SIG-M5 treated with dmso at 0.1 percent for 504 hours (cell line): ENCODE measurements around the gene CATSPER3.

ENCODE experiments used
- DNase-seq: peaks from one replicate; lab custom pipeline; 2025; ENCODE audit not compliant: unreplicated experiment; lab: John Stamatoyannopoulos, UW

CATSPER3 gene

GRCh38 chr5:135009736-135010501 lies 42.2 kb downstream of the CATSPER3 start:
- DNase-seq, result no peak

DNA sequence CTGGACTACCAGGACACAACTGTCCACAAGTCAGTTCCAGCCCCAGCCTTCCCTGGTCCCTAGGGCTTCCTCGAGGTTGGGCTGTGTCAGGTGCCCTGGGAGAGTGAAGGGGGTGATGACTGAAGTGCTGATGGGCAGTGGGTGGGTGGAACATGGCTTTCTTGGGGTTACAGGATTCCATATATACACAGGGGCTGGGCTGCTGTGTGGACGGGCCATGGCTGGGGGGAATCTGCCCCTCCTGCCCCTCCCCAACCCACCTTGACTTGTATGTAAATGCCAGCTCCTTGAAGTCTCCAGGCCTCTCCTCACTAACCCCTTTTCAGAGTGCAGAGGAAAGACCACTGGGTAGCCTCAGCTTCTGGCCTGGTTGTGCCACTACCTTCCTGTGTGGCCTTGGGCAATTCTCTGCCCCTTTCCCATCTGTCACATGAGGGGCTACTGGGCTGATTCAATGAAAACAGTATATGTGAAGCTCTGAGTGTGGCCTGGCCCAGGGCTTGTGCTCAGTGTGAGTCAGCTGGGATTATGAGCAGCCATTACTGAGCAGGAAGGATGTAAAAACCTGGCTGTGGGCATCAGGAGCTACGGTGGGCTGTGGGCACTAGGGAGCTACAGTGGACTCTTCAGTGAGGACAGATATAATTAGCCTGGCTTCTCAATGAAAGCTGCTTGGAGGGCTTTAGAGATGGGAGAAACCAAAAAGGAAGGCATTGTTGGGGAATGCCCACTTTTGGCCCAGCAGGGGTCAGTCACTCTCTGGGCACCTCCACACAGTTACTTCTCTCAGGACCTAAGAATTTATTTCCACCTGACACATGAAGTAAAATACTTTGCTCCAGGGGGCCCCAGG lies 43.0 kb downstream of the CATSPER3 start:
- DNase-seq, result no peak

DNA sequence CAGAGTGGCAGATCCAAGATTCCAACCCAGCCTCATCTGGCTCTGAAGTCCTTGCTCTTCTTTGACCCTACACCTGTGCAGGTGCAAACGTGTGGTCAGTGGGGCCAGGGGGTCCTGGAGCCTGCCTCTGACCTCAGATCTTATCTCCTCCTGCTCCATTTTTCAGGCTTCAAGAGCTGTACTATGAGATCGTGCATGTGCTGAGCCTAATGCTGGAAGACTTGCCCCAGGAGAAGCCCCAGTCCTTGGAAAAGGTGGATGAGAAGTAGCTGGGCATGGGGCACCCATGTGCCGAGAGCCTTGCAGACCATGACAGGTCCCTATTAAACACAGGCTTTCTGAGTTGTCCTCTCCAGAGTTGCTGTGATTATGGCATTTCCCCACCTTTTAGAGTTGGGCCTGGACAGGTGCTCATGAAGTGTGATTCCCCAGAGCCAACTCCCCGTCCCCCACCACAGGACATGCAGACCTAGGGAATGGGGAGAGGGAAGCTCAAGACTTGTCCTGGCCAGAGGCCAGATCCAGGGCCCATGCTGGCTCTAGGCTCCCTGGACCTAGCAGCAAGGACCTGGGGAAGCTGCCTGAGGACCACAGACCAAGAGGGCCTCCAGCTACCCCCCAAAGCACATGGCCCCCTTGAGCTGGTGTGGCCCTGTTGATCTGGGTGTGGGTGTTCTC lies 43.8 kb downstream of the CATSPER3 start:
- no peak for DNase-seq

- no peak for DNase-seq
Observed at GRCh38 chr5:135012033-135012588, 44.4 kb downstream of the CATSPER3 start.

- no peak for DNase-seq
Observed at GRCh38 chr5:135012951-135013391, 45.3 kb downstream of the CATSPER3 start.

DNA sequence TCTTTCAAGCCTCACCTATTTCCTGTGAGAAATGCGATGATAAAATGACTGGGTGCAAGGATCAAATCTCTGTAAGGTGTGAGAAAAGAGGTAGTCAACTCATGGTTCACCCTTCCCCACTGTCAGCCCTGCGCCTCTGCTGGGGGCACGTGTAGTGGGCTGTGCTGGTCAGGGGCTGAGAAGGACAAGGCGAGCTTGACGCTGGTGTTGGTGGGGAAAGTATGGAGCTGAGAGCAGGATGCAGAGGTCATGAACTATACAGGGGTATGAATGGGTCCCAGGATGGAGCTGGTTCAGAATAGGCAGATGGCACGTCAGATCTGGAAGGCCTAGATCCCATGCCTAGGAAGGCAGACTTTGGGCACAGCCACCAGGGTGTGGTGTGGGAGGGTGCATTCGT lies 45.7 kb downstream of the CATSPER3 start:
- DNase-seq, result no peak

GRCh38 chr5:135013947-135014570 lies 46.4 kb downstream of the CATSPER3 start:
- no peak for DNase-seq

DNA sequence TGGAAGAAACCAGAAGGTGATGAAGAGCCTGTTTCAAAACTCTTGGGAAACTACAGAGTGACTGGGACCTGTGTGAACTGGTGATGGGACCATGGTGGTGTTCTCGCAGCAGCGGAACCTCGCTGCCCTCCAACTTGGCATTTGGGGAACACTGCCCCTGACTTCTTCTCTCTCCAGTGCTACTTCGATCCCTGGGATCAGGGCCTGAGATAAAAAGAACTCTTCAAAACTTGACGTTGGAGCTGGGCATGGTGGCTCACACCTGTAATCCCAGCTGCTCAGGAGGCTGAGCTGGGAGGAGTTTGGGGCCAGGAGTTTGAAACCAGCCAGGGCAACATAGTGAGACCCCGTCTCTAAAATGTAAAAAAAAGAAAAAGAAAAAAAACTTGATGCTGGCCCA lies 48.2 kb downstream of the CATSPER3 start:
- DNase-seq, result no peak

GRCh38 chr5:135016861-135017290 lies 49.2 kb downstream of the CATSPER3 start:
- no peak for DNase-seq

- DNase-seq, result no peak
Observed at GRCh38 chr5:135018457-135018856, 50.8 kb downstream of the CATSPER3 start.

- DNase-seq, result no peak
Observed at GRCh38 chr5:135019314-135019713, 51.6 kb downstream of the CATSPER3 start.

- DNase-seq, result no peak
Observed at GRCh38 chr5:135020111-135020895, 52.6 kb downstream of the CATSPER3 start.

DNA sequence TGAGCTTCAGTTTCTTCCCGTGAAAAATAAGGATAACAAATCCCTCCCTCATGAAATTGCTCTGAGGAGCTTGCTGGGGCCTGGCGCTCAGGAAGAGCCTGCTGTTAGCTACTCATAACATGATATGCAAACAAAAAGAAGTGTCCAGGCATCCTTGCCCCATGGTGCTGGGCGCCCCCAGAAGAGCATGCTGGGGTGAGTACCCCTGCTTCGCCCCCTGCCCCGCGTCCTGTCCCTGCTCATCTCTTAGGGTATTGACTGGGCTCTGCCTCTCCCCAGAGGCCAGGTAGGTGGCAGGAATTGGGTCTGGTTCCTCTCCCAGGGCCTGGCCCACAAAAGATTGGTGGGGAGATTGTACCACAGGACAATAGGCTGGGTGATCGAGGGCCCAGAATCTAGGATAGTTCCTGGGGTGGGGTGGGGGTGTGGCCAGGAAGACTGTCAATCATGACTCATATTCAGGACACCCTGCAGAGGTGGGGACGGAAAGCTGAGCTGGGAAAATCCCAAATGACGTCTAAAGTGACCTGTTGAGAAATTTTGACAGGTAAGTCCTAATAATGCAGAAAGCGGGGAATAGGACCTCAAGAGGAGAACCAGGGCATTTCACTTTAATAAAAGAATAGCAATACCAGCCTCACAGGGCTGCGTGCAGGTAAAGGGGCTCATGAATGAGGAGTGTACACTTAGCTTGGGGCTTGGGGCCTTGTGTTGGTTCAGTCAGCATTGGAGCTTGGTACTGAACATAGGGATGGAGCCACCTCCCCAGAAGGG lies 57.4 kb downstream of the CATSPER3 start:
- no peak for DNase-seq

- DNase-seq, result no peak
Observed at GRCh38 chr5:135025730-135026644, 58.3 kb downstream of the CATSPER3 start.

DNA sequence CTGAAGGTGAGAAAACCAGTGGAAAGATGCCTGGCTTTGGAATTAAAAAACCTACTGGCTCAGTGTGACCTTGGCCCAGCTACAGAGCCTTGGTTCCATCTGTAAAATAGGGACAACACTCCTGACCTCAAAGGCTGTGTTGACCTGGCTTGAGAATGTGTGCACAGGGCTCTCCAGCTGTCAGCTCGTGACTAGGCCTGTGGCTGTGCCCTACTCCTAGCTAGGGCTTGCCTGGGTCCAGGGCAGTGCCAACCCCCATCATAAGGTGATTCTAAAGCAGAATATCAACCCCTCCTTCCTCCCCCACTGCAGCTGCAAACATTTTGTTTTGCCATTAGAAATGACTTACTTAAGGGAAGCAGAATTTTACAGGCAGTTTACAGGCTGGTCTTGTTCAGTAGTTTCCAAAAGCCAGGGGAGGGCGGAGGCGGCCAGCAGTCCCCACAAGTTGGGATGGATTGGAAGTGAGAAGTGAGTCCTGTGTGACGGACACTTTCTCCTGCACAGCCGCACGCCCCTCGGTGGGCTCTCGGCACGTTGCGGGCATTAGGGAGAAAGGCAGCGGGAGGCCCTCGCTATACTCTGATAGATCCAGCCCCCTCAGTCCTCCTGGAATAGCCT lies 59.0 kb downstream of the CATSPER3 start:
- DNase-seq, result no peak

DNA sequence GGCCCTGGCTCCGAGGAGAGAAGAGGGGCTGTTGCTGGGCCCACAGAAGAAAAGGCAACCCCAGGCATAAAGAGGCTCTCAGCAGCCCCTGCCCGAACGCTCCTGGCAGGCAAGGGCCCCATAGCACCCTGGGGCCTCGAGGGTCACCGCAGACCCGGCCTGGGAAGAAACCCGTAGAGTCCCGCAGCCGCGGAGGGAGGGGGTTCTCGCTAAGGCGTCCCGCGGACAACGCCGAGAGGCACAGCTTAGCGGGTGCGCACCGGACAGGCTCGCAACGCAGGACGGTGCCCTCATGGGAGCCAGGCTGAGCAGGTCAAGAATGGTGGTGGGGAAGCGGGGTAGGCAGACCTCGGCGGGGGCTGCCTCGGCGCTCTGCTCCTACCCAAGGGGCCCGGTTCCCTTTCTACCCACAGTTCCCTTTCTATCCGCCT lies 59.6 kb downstream of the CATSPER3 start:
- DNase-seq, result no peak

DNA sequence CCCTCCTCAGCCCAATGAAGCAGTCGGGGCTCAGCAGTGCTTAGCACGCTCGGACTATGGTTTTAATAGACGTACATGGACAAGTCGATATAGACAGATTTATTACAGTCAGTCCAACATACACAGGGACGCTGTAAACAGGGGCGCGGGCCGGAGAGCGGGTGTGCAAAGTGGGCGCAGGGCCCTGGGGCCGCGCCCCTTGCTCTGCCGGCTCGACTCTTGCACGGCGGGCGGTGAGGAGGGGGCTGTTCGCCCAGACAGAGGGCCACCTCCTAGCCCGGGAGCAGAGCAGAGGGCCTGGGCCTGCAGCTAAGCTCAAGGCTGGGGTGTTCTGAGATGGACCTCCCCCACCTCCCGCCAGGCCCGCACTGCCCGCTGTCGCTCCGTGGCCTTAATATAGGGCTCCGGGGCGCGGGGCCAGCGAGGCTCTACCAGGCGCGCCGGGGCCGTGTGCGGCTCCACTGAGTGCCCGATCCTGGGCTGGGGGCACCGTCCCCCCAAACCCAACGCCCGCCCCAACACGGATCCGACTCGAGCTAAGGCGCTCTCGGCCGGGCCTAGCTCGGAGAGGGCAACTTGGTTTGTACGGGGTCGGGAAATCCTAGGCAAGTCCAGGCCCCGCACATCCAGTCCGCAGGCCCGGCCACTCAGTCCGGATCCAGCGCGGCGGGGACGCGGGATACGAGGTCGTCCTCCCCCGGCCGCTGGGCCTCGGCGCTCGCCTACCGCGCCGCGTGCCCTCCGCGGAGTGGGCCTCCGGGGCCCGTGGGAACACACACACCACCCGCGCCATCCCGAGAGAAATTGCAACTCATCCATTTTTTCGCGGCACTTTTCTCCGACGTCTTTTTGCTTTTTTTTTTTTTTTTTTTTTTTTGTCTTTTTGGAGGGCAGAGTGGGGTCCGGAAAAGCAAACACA lies 60.2 kb downstream of the CATSPER3 start:
- no peak for DNase-seq
